ENCODE measurements around the gene NRN1. TPM values are rescaled to one million over a fixed set of nuclear protein-coding genes. Genes with fewer than 3 reads are reported as not detected.
A peak's percentile ranks its signal among the peaks of the same experiment; 100 is the strongest.
"Not testable (repeated sequence)": the region's sequence is repeated elsewhere in the genome, so short reads cannot be mapped to it uniquely, and the experiment has no call there.

Gene NRN1
- total RNA-seq, 2 donors from 2014 or later: 0.99 to 4.4 TPM

DNA sequence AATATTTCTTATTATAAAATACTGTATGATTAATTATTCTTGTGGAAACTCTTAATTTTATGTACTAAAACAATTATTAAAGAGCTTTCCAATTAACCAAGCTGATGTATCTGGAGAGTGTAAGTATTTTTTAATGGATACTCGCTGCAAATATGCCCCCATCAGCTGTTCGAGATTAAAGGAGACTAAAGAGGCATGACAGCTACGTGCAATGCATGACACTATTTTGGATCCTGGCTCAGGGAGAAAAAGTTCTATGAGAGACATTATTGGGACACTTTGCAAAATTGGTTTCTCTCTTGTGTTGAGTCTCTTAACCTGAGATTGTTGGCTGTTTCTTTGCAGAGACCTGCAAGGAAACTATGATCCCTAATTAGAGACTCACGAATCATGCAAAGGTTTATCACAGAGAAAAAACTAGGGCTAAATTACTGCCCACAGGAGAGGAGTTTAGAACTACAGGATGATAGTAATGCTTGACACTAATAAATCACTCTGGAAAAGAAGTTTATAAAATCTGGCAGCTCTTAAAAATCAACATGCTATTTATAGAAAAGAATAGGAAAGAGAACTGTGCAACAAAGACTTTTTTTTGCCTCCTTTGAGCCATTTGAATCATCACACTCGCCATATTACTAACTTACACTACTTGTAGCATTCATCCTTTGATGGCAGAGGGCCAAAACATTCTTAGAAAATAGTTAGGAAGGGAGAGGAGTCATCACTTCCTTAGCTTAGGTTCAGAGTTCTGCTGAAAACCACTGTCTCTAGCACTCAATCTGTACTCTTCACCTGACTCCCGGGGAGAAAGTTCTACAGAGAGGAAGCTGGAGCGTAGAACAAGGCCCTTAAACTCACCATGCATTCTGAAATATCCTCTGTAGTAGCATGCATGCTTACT lies 25.3 kb downstream of the NRN1 start:
- no peaks in the 10 kb centered on the region for H3K36me3 ChIP-seq (replicated peaks in 1 of 2; ENCODE audit: insufficient read depth in 1 of 2, low read depth in 2 of 2)
- no peak overlapping the region for H3K4me3 ChIP-seq
- no peaks in the 10 kb centered on the region for H3K27me3 ChIP-seq
- ATAC-seq (no peak), DNase-seq (no peak)
- H3K4me1 ChIP-seq: no peaks in the 10 kb centered on the region
- intact Hi-C loops (cut with DNase I): no loop called here
- H3K9me3 ChIP-seq: no peaks in the 10 kb centered on the region
- 63 to 70% methylated on average over 7 of the region's 7 CpGs for WGBS, 2 donors
- no peak overlapping the region for H3K27ac ChIP-seq
- TF ChIP-seq POLR2A (IDR thresholded peaks at IDR 0.05): no peak

DNA sequence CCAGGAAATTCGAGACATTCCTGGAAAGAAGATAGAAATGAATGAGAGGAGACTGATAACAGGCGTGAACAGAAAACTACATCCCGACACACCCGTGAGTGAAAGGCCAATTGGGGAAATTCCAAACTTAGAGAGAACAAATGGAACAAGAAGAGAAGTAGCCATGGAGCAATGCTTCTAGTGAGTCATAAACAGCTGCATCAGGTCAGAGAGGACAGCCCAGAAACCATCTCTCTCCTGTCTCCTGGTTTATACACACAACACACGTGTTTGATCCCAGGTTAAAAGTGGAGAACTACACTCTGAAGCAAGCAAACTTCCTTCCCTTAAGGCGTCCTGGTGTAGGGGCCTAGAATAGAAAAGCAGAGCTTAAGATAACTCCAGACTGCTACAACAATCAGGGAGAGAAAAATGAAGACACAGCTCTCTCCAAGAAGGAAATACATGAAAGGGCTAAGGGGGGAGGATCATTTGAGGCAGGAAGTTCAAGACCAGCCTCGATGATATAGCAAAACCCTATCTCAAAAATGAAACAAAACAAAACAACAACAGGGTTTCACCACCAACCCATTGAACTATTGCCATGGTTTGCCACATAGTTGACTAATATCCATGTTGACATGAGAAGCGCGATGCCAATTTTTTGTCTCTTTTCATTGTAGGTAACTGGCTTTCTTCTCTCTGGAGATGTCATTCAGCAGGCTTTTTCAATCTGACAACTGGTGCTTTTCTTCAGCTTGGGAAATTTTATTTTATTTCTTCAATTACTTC lies 26.9 kb downstream of the NRN1 start:
- TF ChIP-seq, protein P1, sequence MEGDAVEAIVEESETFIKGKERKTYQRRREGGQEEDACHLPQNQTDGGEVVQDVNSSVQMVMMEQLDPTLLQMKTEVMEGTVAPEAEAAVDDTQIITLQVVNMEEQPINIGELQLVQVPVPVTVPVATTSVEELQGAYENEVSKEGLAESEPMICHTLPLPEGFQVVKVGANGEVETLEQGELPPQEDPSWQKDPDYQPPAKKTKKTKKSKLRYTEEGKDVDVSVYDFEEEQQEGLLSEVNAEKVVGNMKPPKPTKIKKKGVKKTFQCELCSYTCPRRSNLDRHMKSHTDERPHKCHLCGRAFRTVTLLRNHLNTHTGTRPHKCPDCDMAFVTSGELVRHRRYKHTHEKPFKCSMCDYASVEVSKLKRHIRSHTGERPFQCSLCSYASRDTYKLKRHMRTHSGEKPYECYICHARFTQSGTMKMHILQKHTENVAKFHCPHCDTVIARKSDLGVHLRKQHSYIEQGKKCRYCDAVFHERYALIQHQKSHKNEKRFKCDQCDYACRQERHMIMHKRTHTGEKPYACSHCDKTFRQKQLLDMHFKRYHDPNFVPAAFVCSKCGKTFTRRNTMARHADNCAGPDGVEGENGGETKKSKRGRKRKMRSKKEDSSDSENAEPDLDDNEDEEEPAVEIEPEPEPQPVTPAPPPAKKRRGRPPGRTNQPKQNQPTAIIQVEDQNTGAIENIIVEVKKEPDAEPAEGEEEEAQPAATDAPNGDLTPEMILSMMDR (IDR thresholded peaks at IDR 0.05): no peak
- no peak for TF ChIP-seq POLR2A (IDR thresholded peaks at IDR 0.05)
- H3K36me3 ChIP-seq (replicated peaks in 1 of 2; ENCODE audit: insufficient read depth in 1 of 2, low read depth in 2 of 2): no peaks in the 10 kb centered on the region
- 58 to 59% methylated on average over 9 of the region's 9 CpGs for WGBS, 2 donors
- H3K27ac ChIP-seq: no peak overlapping the region
- no peaks in the 10 kb centered on the region for H3K27me3 ChIP-seq
- DNase-seq: no peak
- no peaks in the 10 kb centered on the region for H3K4me1 ChIP-seq
- no peak for ATAC-seq
- intact Hi-C loops (cut with DNase I): no loop called here
- H3K4me3 ChIP-seq: no peak overlapping the region
- no peaks in the 10 kb centered on the region for H3K9me3 ChIP-seq

DNA sequence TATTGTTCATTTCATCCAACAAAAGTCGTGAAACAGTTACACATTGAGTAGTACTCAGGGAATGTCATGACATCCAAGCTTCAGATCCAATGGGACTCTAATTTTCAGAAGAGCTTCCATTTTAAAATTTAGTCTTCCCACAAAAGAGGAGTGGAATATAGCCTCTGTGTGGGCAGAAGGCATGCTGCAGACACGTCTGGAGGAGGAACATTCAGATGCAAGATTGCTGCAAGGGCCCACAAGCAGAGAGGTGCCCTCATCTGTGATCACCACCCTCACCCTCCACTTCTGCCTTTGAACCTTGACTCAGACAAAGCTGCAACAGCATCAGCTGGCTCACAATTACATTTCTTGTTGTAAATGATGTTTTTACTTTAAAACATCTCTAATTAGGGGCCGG lies 29.9 kb downstream of the NRN1 start:
- WGBS, 2 donors: 80 to 86% methylated on average over 3 of the region's 3 CpGs
- intact Hi-C loops (cut with DNase I): no loop called here
- no peak overlapping the region for H3K4me3 ChIP-seq
- peaks cover 8% of the 10 kb centered on the region for H3K4me1 ChIP-seq
- DNase-seq: no peak
- H3K27ac ChIP-seq: no peak overlapping the region
- H3K36me3 ChIP-seq (replicated peaks in 1 of 2; ENCODE audit: insufficient read depth in 1 of 2, low read depth in 2 of 2): no peaks in the 10 kb centered on the region
- no peak for ATAC-seq
- H3K27me3 ChIP-seq: no peaks in the 10 kb centered on the region
- TF ChIP-seq, protein P1 (IDR thresholded peaks at IDR 0.05): no peak
- no peak for TF ChIP-seq POLR2A (IDR thresholded peaks at IDR 0.05)
- H3K9me3 ChIP-seq: no peaks in the 10 kb centered on the region

DNA sequence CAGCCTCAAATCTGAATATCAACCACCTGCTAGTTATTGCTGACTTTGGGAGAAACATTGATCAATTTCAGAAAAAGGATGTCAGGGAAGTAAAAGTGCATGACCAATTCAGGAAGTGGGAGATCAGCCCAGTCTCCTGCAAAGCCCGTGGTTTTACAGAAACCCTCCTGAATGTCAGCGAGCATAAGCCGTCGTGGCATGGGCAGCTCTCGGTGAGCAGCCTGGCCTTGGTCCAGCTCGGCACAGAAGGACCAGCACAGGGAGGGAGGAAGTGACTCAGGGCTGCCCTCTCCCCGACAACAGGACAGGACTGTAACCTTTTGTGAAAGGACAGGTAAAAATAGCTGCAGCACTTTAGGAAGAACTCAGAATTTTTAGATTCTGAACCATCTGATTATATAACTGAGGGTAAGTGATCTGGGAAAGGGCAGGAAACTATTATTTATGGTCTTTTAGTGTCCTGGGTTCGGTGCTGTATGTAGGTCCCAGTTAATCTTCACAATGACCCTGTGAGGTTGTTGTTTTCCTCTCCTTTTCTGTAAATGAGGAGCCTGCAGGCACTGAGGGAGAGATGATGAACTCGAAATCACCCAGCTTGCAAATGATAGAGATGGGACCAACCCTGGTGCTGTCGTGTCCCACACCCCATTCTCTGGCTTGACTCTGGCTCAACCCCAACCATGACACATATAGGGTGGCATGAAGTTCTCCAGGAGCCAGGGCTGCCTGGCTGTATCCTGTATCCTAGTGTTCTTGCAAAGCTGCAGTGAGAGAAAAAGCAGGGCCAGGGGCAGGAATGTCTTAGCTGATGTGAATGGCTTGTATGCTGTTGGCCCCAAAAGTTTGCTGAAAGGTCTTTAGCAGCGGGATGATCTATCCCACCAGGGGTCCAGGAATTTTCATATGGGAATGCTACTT lies 37.6 kb downstream of the NRN1 start:
- Histone ChIP-seq H3K4me3 (no peak overlapping the region), H3K4me1 (peaks cover 3% of the 10 kb centered on the region), H3K9me3 (no peaks in the 10 kb centered on the region), H3K27me3 (no peaks in the 10 kb centered on the region), H3K27ac (no peak overlapping the region), H3K36me3 (replicated peaks in 1 of 2; ENCODE audit: insufficient read depth in 1 of 2, low read depth in 2 of 2) (no peaks in the 10 kb centered on the region)
- peak; percentile 29 to 68 (median 60) for DNase-seq
- intact Hi-C loops (cut with DNase I): no loop called here
- TF ChIP-seq, protein P1 (IDR thresholded peaks at IDR 0.05): no peak
- no peak for TF ChIP-seq POLR2A (IDR thresholded peaks at IDR 0.05)
- 25 to 27% methylated on average over 11 of the region's 11 CpGs for WGBS, 2 donors
- no peak for ATAC-seq

DNA sequence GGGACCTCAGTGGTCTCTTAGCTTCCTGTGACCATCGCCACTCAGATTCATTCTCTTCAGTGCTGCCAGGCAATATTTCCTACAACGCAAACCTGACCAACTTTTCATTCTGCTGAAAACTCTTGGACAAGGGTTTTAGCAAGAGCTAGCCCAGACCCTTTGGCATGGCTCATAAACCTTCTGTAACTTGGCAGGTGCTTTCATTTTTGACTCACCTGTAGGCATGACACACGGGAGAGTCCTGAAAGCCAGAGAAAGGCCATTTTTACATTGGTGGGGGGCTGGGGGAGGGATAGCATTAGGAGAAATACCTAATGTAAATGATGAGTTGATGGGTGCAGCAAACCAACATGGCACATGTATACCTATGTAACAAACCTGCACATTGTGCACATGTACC lies 38.7 kb downstream of the NRN1 start:
- H3K4me3 ChIP-seq; ATAC-seq; intact Hi-C loops (cut with DNase I): not testable (repeated sequence)

More for the DNA sequence above, 38.7 kb downstream of the NRN1 start:
- H3K27ac ChIP-seq; H3K9me3 ChIP-seq; H3K36me3 ChIP-seq (replicated peaks in 1 of 2; ENCODE audit: insufficient read depth in 1 of 2, low read depth in 2 of 2); H3K27me3 ChIP-seq; DNase-seq; H3K4me1 ChIP-seq: not testable (repeated sequence)
- 78 to 90% methylated on average over 3 of the region's 3 CpGs for WGBS, 2 donors

All from body of pancreas (tissue), 4 donors.